Esophagus (tissue), 2 donors: ENCODE results near the gene DGKQ. TPM values are rescaled to one million over a fixed set of nuclear protein-coding genes. Genes with fewer than 3 reads are reported as not detected.

Source experiments
- H3K27ac ChIP-seq, 2 donors: one replicate each; pipeline ENCODE4 v1.5.1; 2013; ENCODE audit warnings: low read depth in 2 of 2, mild to moderate bottlenecking in 2 of 2, inconsistent platforms in 1 of 2, low read length in 1 of 2, moderate library complexity in 1 of 2
- H3K27me3 ChIP-seq, 2 donors: one replicate each; pipeline ENCODE4 v1.6.1; 2013; ENCODE audit warnings: low read length in 2 of 2, control low read depth in 1 of 2, mild to moderate bottlenecking in 1 of 2; ENCODE audit not compliant: insufficient read depth in 2 of 2, control insufficient read depth in 1 of 2
- H3K36me3 ChIP-seq, 2 donors: one replicate each; pipeline ENCODE4 v1.6.1; 2013; ENCODE audit warnings: low read length in 1 of 2; ENCODE audit not compliant: control insufficient read depth in 2 of 2, insufficient read depth in 2 of 2
- H3K4me1 ChIP-seq, 2 donors: one replicate each; pipeline ENCODE4 v1.6.1; 2013; ENCODE audit warnings: low read length in 1 of 2; ENCODE audit not compliant: control insufficient read depth in 2 of 2, insufficient read depth in 2 of 2
- H3K4me3 ChIP-seq, 2 donors: one replicate each; pipeline ENCODE4 v1.5.1; 2013; ENCODE audit warnings: low read length in 2 of 2, mild to moderate bottlenecking in 2 of 2, low read depth in 1 of 2, moderate library complexity in 1 of 2
- H3K9me3 ChIP-seq, 2 donors: one replicate each; pipeline ENCODE4 v1.6.1; 2013; ENCODE audit warnings: mild to moderate bottlenecking in 2 of 2, low read depth in 1 of 2, low read length in 1 of 2, moderate library complexity in 1 of 2; ENCODE audit not compliant: control insufficient read depth in 2 of 2, insufficient read depth in 1 of 2
- WGBS, 2 donors: extraction: QIAGEN DNeasy Blood & Tissue Kit; methylation state at CpG; one replicate each; pipeline ENCODE4 v1.1.7; 2013; 5-methylcytosine and 5-hydroxymethylcytosine counted together
- polyA plus RNA-seq, 2 donors: library from polyadenylated mRNA; stranded (reverse); fragments of 200-250 nt; gene quantifications; one replicate each; pipeline ENCODE4 v1.2.3, GENCODE V29; 2013
- donor health status: healthy with polysubstance abuse.
- donor health status: Bipolar disorder and iron deficiency.

The DGKQ gene
- polyA plus RNA-seq, 2 donors = 6.8 to 8.0 TPM

GRCh38 chr4:988726-989721 lies 15.7 kb upstream of the DGKQ start:
- Histone ChIP-seq H3K27me3 (no peaks in the 10 kb centered on the region), H3K9me3 (no peaks in the 10 kb centered on the region), H3K4me1 (peaks cover 7 to 26% of the 10 kb centered on the region in 2 donors), H3K27ac (no peak overlapping the region), H3K4me3 (no peak overlapping the region), H3K36me3 (peaks cover 2 to 18% of the 10 kb centered on the region in 2 donors)
- 92 to 93% methylated on average over 68 to 69 of the region's 69 CpGs for whole genome bisulfite sequencing, 2 donors

- Histone ChIP-seq H3K36me3 (peaks cover 2 to 18% of the 10 kb centered on the region in 2 donors), H3K27me3 (no peaks in the 10 kb centered on the region), H3K4me3 (peak overlapping the region; percentile 69 to 70), H3K4me1 (peaks cover 7 to 22% of the 10 kb centered on the region in 2 donors), H3K9me3 (no peaks in the 10 kb centered on the region), H3K27ac (no peak overlapping the region)
- 61% methylated on average over 37 of the region's 37 CpGs for WGBS, 2 donors
Observed at GRCh38 chr4:987624-988513, 14.5 kb upstream of the DGKQ start.

GRCh38 chr4:986879-987623 lies 13.7 kb upstream of the DGKQ start, which contains the start of gene IDUA:
Gene IDUA, plus strand, starts transcription at chr4:987044. Its CDS starts 41 bp downstream, at chr4:987085.
- no peaks in the 10 kb centered on the region for H3K9me3 ChIP-seq
- 1% methylated on average over 69 of the region's 69 CpGs for WGBS, 2 donors
- H3K4me1 ChIP-seq = peaks cover 4 to 15% of the 10 kb centered on the region in 2 donors
- no peaks in the 10 kb centered on the region for H3K27me3 ChIP-seq
- H3K4me3 ChIP-seq = peak within 1 kb of the TSS; percentile 69 to 70
- peaks cover 2 to 18% of the 10 kb centered on the region in 2 donors for H3K36me3 ChIP-seq
- peak within 1 kb of the TSS; percentile 36 to 64 for H3K27ac ChIP-seq

- Histone ChIP-seq H3K9me3 (no peaks in the 10 kb centered on the region), H3K36me3 (peaks cover 2 to 17% of the 10 kb centered on the region in 2 donors), H3K4me1 (peaks cover 4 to 11% of the 10 kb centered on the region in 2 donors), H3K27me3 (no peaks in the 10 kb centered on the region), H3K27ac (peak overlapping the region; percentile 36 to 64), H3K4me3 (peak overlapping the region; percentile 69 to 70)
- 2% methylated on average over 14 of the region's 14 CpGs for WGBS, 2 donors
Observed at GRCh38 chr4:986428-986878, 13.1 kb upstream of the DGKQ start.

- Histone ChIP-seq H3K9me3 (no peaks in the 10 kb centered on the region), H3K27me3 (no peaks in the 10 kb centered on the region), H3K4me3 (peak overlapping the region in 1 of 2 donors; percentile 9), H3K27ac (no peak overlapping the region), H3K36me3 (peaks cover under 1 to 10% of the 10 kb centered on the region in 2 donors), H3K4me1 (peaks cover 4 to 11% of the 10 kb centered on the region in 2 donors)
- 38 to 39% methylated on average over 22 to 23 of the region's 23 CpGs for WGBS, 2 donors
Observed at GRCh38 chr4:985123-985830, 11.9 kb upstream of the DGKQ start.

GRCh38 chr4:984336-985054 lies 11.1 kb upstream of the DGKQ start:
- no peak overlapping the region for H3K27ac ChIP-seq
- H3K4me1 ChIP-seq = peaks cover 4 to 11% of the 10 kb centered on the region in 2 donors
- no peaks in the 10 kb centered on the region for H3K27me3 ChIP-seq
- WGBS, 2 donors = 66 to 74% methylated on average over 15 of the region's 15 CpGs
- peak overlapping the region in 1 of 2 donors; percentile 9 for H3K4me3 ChIP-seq
- peaks cover 0 to 2% of the 10 kb centered on the region in 2 donors for H3K36me3 ChIP-seq
- H3K9me3 ChIP-seq = no peaks in the 10 kb centered on the region

- H3K27ac ChIP-seq = no peak overlapping the region
- 92% methylated on average over 15 of the region's 15 CpGs for WGBS, 2 donors
- no peaks in the 10 kb centered on the region for H3K36me3 ChIP-seq
- H3K4me1 ChIP-seq = peaks cover 4 to 7% of the 10 kb centered on the region in 2 donors
- H3K9me3 ChIP-seq = no peaks in the 10 kb centered on the region
- no peak overlapping the region for H3K4me3 ChIP-seq
- H3K27me3 ChIP-seq = no peaks in the 10 kb centered on the region
Observed at GRCh38 chr4:982814-983213, 9.4 kb upstream of the DGKQ start.

- WGBS, 2 donors = 91 to 93% methylated on average over 17 of the region's 17 CpGs
- H3K9me3 ChIP-seq = no peaks in the 10 kb centered on the region
- H3K4me3 ChIP-seq = no peak overlapping the region
- no peaks in the 10 kb centered on the region for H3K27me3 ChIP-seq
- H3K36me3 ChIP-seq = no peaks in the 10 kb centered on the region
- peaks cover 0 to 2% of the 10 kb centered on the region in 2 donors for H3K4me1 ChIP-seq
- no peak overlapping the region for H3K27ac ChIP-seq
Observed at GRCh38 chr4:982291-982690, 8.9 kb upstream of the DGKQ start.
